Endometrial microvascular endothelial cells (primary cell): ENCODE measurements around the gene C1QTNF6. TPM values are rescaled to one million over a fixed set of nuclear protein-coding genes. Genes with fewer than 3 reads are reported as not detected.

Experiments used
- in situ Hi-C: cut with HindIII; loops from 2 replicates; pipeline ENCODE4 v1.10.0; 2017; ENCODE audit warnings: low sequenced_read_pairs, low pct_unique_long_range_greater_than_20kb; ENCODE audit errors: inconsistent ontology term
- total RNA-seq: library from RNA; depleted of rRNA; stranded (reverse); fragments of >200 nt; gene quantifications from one replicate; pipeline ENCODE4 v1.2.3, GENCODE V29; 2015; ENCODE audit errors: inconsistent ontology term

The C1QTNF6 gene
- total RNA-seq, 1 donor from 2014 or later = 2.8 TPM

DNA sequence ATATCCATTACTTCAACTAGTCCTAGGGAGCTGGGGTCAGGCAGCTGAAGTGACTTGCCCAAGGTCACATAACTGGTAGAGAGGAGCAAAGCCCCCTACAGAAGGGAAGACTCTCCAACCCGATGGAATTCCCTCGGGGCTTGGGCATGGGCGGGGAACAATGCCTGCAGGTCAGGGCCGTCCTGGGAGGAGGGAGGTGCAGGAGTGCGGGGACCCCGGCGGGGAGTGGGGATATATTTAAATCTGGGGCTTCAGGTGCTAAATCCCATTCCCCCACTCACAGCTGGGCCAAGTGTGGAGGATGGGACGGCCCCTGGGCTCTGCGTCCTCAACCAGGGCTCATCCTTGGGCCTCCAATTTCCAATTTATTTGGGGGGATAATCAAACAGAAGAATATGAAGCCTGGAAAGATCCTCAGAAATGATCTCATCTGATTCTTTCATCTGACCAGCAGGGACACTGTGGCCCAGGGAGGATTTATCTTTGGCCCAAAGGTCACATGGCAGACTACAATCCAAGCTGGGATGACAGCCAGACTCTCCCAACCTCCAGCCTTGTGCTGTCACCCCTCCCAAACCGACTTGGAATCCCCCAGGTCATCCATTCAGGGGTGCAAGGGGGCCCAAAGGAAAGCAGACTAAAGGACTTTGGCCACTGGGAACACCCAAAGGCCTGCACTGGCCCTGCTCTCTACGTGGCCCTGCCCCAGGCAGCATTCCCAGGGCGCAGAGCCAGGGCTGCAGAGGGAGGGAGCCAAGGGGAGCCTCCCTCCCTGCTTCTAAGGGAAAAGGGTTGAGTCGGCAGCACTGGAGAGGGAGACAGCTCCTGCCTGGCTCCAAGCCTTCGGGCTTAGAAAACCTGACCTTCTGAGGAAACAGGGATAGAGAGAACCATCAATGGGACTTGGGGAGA lies 8.7 kb upstream of the C1QTNF6 start:
- in situ Hi-C loops = no loop called here

DNA sequence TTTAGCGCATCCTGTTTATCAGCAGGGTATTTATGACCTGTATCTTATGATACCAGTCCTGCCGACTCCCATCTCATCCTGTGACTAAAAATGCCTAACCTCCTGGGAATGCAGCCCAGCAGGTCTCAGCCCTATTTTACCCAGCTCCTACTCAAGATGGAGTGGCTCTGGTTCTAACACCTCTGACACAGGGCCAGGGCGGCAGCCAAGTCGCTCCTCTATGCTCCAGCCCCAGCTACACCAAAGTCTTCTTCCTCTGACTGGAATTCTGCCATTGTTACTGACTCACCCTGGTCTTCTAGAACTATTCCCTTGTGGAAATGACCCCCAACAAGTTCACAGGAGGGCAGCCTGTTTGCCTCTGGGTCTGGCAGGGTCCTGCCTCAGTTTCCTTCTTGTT lies 7.9 kb upstream of the C1QTNF6 start:
- in situ Hi-C loops = no loop called here

DNA sequence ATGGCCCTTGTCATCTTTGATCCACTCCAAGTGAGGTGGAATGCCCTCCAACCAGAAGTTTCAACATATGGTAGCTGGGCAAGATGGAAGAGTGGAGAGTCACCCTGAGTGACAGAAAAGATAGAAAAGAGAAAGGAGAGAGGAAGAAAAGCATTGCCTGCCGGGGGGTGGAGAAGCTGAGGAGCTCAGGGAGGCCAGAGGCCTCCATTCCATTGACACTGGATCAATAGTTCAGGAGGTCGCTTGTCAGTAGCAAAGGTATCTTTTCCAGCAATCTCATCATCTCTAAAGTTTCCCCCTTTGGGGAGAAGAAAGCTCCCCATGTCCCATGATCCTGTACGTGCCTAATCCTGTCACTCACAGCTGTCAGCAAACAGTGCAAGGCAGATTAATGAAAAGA lies 6.7 kb upstream of the C1QTNF6 start:
- in situ Hi-C loops = no loop called here

DNA sequence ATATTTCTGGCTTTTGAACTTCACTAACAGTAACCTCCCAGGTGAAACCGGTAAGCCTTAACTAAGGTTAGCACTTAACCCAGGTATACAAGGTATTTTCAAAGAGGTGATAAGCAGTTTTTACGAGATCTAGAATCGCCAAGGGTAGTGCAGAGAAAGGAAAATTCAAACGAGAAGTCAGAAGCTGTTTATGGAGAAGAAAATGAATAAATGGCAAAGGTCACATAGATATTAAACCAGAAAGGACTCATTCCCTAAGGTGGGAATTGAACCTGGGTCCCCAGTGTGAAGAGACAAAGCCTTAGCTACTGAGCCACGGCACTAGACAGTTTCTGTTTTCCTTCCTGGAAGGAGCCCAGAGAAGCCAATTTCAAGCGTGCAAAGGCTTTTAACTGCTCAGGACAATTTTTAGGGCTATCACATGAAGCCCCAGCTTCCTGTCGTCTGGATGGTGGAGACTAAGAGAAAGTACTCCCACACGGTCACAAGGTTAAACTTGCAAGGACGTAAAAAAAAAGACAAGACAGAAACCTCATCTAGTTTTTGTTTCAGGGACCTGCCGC lies 5.7 kb upstream of the C1QTNF6 start:
- in situ Hi-C loops = no loop called here

DNA sequence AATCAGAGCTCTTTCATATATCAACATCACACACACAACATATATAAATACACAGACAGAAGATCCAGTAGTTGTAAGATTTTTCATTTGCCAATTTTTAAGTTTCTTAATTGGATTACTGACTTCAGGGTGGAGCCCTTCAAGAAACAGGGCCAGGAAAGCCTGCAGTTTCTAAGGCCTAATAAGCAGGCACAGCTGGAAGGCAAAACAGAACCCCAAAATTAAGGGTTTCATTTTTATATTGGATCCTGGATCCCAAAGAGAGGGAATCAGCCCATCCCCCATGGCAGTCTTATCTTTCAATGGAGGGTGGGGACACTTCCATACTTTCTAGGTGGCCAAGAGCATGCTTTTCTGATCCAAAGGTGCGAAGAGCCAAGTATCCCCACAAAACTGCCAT lies 4.7 kb upstream of the C1QTNF6 start:
- in situ Hi-C loops = no loop called here

DNA sequence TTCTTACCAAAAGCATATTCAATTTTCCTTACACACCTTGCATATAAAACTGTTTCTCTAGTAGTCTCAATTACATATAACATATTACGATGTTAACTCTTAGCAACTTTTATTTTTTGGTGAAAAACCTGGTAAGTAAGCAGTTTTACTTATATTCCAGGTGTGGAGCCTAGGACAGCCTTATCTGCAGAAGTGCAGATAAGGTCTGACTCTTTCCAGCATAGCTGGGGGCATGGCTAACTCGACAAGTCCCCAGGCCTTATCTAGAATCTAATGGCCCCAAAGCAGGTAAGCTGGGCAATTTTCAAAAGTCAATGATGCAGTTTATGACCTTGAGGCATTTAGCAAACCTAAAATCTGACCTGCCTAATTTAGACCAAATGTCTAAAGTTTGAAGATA lies 4.2 kb upstream of the C1QTNF6 start:
- in situ Hi-C loops = no loop called here

DNA sequence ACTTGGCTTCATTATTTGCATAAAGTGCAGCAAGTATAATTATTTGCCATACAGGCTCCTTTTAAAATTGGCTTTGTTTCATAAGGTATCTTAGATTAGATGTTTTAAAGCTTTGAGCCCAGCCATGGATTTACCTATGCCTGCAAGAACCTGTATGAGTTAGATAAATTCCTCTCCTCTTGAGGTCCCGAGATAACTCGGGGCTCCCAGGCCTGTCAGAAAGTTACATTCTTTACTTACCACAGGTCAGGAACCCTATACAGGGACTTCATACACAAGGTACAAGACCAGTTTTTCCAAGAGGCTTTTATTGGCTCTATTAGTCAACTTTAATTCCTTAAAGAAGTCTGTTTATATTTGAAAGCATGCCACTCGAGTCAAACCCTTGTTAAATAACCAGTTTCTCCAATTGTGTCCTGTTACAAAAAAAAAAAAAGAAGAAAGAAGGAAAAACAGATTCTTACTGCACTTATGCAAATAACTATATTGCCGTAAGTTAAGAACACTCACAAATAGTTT lies 2.3 kb upstream of the C1QTNF6 start:
- in situ Hi-C loops = no loop called here

DNA sequence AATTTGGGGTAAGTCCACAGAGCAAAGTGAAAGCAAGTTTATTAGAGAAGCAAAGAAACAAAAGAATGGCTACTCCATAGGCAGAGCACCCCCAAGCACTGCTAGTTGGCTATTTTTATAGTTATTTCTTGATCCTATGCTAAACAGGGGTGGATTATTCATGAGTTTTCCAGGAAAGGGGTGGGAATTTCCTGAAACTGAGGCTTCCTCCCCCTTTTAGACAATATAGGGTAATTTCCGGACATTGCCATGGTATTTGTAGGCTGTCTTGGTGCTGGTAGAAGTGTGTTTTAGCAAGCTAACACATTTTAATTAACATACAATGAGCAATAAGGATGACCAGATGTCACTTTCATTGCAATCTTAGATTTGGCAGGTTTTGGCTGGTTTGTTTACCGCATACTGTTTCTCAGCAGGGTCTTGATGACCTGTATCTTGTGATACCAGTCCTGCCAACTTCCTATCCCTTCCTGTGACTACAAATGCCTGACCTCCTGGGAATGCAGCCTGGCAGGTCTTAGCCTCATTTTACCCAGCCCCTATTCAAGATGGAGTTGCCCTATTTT lies 937 bp upstream of the C1QTNF6 start:
- in situ Hi-C loops = no loop called here

DNA sequence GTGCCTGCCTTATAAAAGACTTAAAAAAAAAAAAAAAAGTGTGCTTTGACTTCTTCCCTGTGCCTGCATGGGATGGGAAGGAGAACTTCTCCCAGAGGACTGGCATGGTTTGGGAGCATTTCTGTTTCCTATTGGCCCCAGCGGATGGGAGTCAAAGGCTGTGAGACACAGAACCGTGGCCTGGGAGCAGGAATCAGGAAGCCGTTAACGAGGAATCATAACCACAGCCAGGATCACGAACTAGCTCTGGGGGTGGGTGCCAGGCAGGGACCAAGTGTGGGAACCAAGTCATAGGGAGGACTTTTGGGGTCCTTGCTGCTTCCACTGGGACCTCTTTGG lies 526 bp downstream of the C1QTNF6 start:
- in situ Hi-C loops = no loop called here

DNA sequence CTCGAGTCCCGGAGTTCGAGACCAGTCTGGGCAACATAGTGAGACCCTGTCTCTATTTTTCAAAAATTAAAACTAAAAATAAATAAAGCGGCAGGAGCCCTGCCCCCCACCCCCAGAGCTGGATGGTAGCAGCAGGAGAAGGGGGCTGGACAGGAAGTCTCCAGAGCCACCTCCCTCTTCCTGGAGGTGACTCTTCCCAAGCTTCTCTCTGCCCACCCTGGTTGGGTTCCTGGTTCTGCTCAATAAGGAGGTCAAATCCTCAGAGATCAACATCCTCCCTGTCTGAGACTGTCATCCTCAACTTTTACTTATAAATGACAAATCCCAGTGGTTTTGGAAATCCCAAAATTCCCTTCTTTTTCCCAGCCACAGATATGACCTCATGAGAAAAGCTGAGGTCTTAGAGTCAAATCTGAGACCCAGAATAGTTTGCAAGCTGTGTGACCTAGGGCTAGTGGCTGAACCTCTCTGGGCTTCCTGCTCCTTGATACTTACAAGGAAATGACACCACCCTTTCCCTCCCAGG lies 987 bp downstream of the C1QTNF6 start:
- in situ Hi-C loops = no loop called here

DNA sequence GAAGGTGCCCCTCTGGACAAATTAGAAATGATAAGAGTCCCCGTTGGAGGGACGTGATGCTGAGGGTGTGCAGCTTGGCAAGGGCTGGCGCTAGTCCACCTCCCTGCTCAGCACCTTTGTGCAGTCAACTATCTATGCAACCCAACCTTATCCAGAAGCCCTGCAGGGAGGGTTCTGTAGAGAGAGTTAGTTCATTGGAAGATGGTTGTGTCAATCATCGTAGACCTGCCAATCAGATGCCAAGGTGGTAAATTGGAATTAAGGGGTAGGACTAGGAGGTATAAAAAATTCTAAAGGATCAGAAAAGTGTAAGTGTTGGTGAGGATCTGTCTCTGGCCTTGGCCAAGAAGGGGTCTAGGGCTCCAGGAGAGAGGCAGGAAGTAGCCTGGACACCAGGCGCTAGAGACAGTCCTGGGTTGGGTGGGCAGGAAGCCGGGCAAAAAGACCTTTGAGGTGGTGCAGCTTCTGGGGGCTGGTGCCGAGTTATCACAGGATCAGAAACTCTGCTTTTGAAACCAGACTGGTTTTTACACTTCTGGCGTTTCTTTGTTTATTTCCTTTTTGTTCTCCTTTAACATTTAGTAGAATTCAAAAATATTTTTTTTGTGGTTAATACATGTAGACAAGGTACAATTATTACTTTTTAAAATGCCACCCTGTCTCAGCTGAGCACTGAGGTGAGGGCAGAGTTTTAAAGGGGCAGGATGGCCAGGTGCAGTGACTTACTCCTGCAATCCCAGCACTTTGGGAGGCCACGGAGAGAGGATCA lies 1.6 kb downstream of the C1QTNF6 start:
- in situ Hi-C loops = no loop called here

DNA sequence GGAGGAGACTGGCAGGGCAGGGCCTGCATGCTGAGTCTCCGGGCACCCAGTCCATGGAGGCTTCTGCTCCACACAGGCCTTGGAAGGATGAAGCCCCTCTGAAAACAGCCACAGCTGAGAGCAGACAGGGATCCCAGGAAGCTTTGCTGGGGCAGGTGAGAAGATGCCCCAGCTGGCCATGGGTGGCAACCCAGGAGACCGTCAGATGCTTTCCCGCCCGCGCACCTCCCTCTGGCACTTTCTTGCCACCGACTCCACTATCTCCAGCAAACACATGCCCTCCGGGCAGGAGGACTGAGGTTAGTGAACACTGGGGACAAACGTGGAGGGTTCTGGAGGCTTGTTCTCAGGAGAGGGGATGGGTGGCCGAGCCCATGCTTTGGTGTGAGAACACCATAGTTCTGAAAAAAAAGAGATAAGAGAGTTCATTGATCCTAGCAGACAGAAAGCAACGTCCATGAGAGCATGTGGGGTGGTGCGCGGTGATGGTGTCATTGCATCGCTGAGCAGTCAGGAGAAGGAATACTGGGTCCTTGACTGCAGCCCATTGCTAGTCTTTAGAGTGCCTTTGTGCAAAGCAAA lies 2.3 kb downstream of the C1QTNF6 start:
- in situ Hi-C loops = no loop called here

DNA sequence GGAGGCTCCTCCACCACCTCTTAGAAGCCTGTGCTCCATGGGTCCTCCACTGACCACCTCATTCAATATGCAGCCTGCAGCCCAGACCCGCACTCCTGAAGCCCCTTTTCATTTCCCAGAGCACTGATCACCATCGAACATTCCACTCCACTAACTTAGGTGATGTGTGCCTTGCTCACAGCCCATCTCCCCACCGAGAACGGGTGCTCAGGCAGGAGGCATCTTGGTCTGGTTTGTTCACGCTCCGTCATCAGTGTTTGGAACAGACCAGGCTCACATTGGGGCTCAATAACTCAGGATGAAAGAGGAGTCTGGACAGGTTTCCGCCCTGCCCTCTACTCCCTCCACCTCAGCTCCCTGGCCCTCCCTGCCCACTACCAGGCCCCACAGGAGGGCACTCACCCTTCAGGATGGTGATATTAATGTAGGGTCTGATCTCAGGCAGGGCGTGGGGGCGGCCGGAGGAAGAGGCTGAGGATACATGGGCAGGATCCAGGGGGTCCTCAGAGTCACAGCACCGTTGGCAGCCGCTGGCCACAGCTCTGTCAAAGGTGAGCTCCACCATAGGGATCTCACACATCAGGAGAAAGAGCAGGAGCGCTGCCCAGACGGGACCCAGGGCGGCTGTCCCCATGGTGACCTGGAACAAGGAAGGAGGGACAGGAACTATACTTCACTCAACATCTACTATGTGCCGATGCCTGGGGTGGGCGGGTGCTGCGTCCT lies 3.1 kb downstream of the C1QTNF6 start:
- in situ Hi-C loops = no loop called here

DNA sequence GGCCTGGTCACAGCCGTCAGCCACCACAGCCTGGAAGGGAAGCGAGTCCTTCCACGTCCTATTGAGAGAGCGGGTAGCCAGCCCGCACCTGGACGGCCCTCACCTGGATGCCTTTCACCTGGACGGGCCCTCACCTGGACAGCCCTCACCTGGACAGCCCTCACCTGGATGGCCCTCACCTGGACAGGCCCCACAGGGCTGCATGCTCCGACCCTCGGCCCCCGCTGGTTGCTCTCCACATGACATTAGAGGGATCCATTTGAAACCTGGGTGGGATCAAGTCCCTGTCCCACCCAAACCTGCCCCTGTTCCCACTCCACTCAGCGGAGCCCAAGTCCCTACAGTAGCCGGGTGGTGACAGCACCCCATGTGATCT lies 3.7 kb downstream of the C1QTNF6 start:
- in situ Hi-C loops = no loop called here

DNA sequence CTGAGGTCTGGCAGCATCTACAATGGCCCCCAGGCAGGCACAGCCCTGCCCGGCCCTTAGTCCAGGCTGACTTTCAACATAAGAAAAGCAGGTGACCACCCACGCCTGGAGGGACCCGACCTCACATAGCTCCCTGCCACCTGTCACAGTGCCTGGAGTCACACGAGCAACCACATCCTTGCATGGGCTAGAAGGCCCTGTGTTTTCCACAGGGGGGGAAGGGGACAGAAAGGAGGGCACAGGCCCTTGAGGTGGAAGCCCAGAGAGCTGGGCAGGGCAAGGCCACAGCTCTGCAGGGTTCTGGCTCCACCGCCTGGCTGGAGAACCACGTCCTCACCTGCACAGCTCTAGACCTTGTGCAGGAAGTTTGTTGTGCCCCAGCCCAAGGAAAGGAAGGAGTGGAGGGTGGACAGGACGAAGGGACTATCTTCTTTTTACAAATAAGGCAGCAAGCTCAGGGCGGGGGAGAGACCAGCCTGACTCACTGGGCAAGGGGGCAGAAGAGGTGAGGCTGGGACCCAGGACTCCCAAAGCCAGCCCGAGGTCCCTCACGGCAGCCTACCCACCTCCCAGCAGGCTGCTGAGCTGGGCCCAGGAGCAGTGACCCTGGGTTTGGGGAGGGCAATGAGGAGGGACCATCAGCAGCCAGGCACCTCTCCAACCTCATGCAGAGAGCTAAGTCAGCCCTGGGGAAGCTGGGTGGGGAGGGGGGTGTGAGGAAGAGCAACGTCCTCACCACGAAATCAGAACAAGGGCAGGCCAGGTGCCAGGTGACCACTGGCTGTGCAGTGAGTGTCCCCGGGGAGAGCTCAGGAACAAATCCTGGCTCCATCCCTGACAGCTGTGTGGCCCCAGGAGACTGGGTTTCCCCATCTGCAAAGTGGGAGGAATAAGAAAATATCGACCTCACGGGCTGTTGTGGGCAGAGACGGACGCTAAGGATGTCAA lies 4.3 kb downstream of the C1QTNF6 start:
- in situ Hi-C loops = no loop called here

DNA sequence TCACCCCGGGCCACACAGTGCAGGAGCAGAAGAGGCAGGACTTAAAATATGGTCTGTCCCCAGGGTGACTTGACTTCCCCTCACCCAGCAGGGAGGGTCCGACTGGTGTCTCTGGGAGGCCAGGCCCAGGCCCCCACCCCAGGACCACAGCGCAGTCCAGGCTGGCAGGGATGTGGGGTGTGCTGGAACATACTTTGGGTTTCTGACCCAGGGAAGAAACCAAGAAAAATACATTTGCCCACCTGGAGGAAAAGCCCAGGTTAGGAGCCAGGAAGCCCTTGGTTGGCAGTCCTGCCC lies 5.2 kb downstream of the C1QTNF6 start:
- in situ Hi-C loops = no loop called here

DNA sequence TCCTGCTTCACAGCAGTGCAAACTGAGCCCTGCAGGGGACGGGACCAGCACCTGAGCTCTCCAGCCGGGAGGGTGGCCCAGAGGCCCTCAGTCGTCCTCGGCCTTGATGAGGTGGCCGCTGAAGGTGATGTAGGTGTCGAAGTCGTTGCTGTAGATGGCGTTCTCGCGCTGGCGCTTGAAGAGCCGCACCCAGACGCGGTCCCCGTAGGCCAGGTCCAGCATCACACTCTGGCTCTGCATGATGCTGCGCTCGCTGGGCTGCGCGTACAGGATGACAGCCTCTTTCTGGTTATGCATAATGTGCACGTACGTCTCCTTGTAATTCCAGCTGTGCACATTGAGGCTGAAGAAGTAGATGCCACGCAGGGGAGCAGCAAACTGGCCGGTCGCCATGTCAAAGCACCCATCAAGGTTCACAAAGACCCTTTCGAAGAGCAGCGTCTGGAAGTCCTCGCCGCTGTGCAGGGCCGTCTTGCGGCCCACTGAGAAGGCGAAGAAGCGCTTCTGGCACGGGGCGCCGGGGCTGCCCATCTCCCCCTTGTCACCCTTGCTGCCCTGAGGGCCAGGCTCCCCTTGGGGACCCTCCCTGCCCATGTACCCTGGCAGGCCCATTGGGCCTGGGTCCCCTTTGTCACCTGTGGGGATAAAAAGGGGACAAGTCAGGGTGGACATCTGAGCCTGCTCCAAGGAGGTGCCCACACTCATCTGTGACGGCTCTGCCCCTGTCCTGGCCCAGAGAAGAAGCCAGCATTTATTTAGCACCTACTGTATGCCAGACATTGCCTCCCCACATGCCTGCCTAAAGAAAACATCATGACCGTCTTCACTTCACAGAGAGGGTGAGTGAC lies 5.7 kb downstream of the C1QTNF6 start:
- in situ Hi-C loops = no loop called here
